K562 (cell line): ENCODE data around the gene CTSD. TPM values are rescaled to one million over a fixed set of nuclear protein-coding genes. Genes with fewer than 3 reads are reported as not detected.

ENCODE experiments used
- ATAC-seq: fragments of 200-7000 bp; cut with Tn5 transposase; 3 replicates; pipeline ENCODE4 v1.9.1; 2020; ENCODE audit warnings: moderate library complexity
- BruUV-seq: library from RNA; stranded (reverse); fragments of 400-500 nt; replicated peaks from 2 replicates; lab custom pipeline; 2021; lab: Mats Ljungman, UMichigan
- CTCF ChIA-PET: fragments of 300-600 bp; formaldehyde crosslinking; extraction: SDS; loops from one replicate; lab custom pipeline; 2021; ENCODE audit warnings: low intra/inter-chr PET ratio; lab: Yijun Ruan, JAX
- POLR2A ChIA-PET: fragments of 300-600, 350-650 bp; sonication (Branson Sonifier 250); formaldehyde crosslinking; extraction: SDS; loops from one replicate; lab custom pipeline; 2021; ENCODE audit warnings: antibody characterized with exemption, inconsistent platforms; lab: Yijun Ruan, JAX
- DNase-seq, 4 experiments: peaks; one replicate each; pipeline versions ENCODE4 v3.0.0 to v3.0.0-alpha.2; 2011 to 2018; ENCODE audit warnings: low spot score in 3 of 4, mixed read lengths in 3 of 4; ENCODE audit errors: extremely low read depth in 1 of 4
- FAIRE-seq: peaks from 2 replicates; lab custom pipeline; 2011; peaks lifted over from hg19 to GRCh38; lab: Jason Lieb, UNC
- H2AFZ ChIP-seq: 2 replicates; pipeline ENCODE4 v1.6.0; 2011; ENCODE audit warnings: low read depth, low read length, control low read depth, inconsistent platforms
- H3K27ac ChIP-seq: fragments of 200-600 bp; 3 replicates; pipeline ENCODE4 v1.8.0; 2011; ENCODE audit warnings: low read depth, mild to moderate bottlenecking, control low read depth, inconsistent platforms, low read length, moderate library complexity, mixed read lengths; ENCODE audit errors: extremely low read depth
- H3K27me3 ChIP-seq, 2 experiments: fragments of 300-600 bp in 1 of 2; 2 replicates in 1 of 2; 3 replicates in 1 of 2; pipeline versions ENCODE4 v1.6.0 to v1.8.0; 2011; ENCODE audit warnings: inconsistent platforms in 2 of 2, low read length in 2 of 2, mild to moderate bottlenecking in 1 of 2, mixed read lengths in 1 of 2, moderate library complexity in 1 of 2; ENCODE audit not compliant: control insufficient read depth in 2 of 2, insufficient read depth in 2 of 2
- H3K36me3 ChIP-seq: fragments of 300-600 bp; 3 replicates; pipeline ENCODE4 v1.8.0; 2011; ENCODE audit warnings: mild to moderate bottlenecking, low read length, inconsistent platforms; ENCODE audit not compliant: control insufficient read depth, insufficient read depth
- H3K4me1 ChIP-seq, 2 experiments: fragments of 200-600 bp in 1 of 2; replicated peaks in 1 of 2; 2 replicates in 1 of 2; 3 replicates in 1 of 2; pipeline versions ENCODE4 v1.5.1 to v1.8.0; 2011; ENCODE audit warnings: inconsistent platforms in 2 of 2, low read length in 2 of 2, mild to moderate bottlenecking in 1 of 2, mixed read lengths in 1 of 2, moderate library complexity in 1 of 2; ENCODE audit not compliant: control insufficient read depth in 2 of 2, insufficient read depth in 2 of 2
- H3K4me2 ChIP-seq: 2 replicates; pipeline ENCODE4 v1.6.1; 2011; ENCODE audit warnings: low read length, control low read depth, inconsistent platforms, mixed read lengths; ENCODE audit not compliant: insufficient read depth
- H3K4me3 ChIP-seq: fragments of 200-600 bp; sonication (generic), shearing (Covaris generic); 2 replicates; pipeline ENCODE4 v1.5.1; 2016; ENCODE audit warnings: control low read depth, inconsistent platforms
- H3K79me2 ChIP-seq: fragments of 200-600 bp; 3 replicates; pipeline ENCODE4 v1.8.0; 2011; ENCODE audit warnings: low read length, inconsistent platforms; ENCODE audit not compliant: control insufficient read depth, insufficient read depth
- H3K9ac ChIP-seq, 2 experiments: 2 replicates each; pipeline versions ENCODE4 v1.6.0 to v1.6.1; 2011; ENCODE audit warnings: low read depth in 2 of 2, low read length in 2 of 2, control low read depth in 1 of 2, inconsistent platforms in 1 of 2, mild to moderate bottlenecking in 1 of 2, mixed read lengths in 1 of 2; ENCODE audit not compliant: insufficient read depth in 1 of 2
- H3K9me1 ChIP-seq: one replicate; pipeline ENCODE4 v1.6.0; 2011; ENCODE audit warnings: inconsistent platforms, mild to moderate bottlenecking, low read length, moderate library complexity; ENCODE audit not compliant: control insufficient read depth, insufficient read depth
- H3K9me3 ChIP-seq: replicated peaks from 2 replicates; pipeline ENCODE4 v1.5.1; 2011; ENCODE audit warnings: low read depth, low read length, inconsistent platforms; ENCODE audit not compliant: control insufficient read depth, insufficient read depth
- H4K20me1 ChIP-seq: replicated peaks from 2 replicates; pipeline ENCODE4 v1.6.1; 2011; ENCODE audit warnings: low read length, inconsistent platforms, mixed read lengths; ENCODE audit not compliant: control insufficient read depth, insufficient read depth
- ESRRA ChIP-seq: fragments of 450-650 bp; IDR thresholded peaks from 2 replicates; pipeline ENCODE4 v1.6.1; 2014; ENCODE audit warnings: low read depth, mild to moderate bottlenecking, moderate library complexity, borderline replicate concordance
- FOSL1 ChIP-seq: fragments of 200-800 bp; sonication (Bioruptor generic); conservative IDR thresholded peaks from 2 replicates; pipeline ENCODE4 v1.6.1; 2016; ENCODE audit warnings: missing genetic modification characterization, missing compliant biosample characterization
- HDGF ChIP-seq: fragments of 450-650 bp; IDR thresholded peaks from 2 replicates; pipeline ENCODE4 v1.6.1; 2016
- HEY1 ChIP-seq: fragments of 250-450 bp; sonication (Bioruptor Pico); IDR thresholded peaks from 2 replicates; pipeline ENCODE4 v1.5.0; 2020; ENCODE audit warnings: mild to moderate bottlenecking, moderate library complexity, borderline replicate concordance
- HIVEP1 ChIP-seq: fragments of 250-450 bp; sonication (Bioruptor Pico); IDR thresholded peaks from 2 replicates; pipeline ENCODE4 v1.4.0; 2020; ENCODE audit warnings: mild to moderate bottlenecking
- JUN ChIP-seq, 2 experiments: sonication (generic) in 1 of 2; formaldehyde crosslinking in 1 of 2; IDR thresholded peaks; 2 replicates each; pipeline versions ENCODE4 v1.6.1 to v1.8.0; 2012 to 2022; ENCODE audit warnings: borderline replicate concordance in 2 of 2, mild to moderate bottlenecking in 2 of 2, improper control_type of control experiment in 1 of 2, low read depth in 1 of 2, low read length in 1 of 2, missing genetic modification reagents in 1 of 2
- JUNB ChIP-seq: fragments of 450-650 bp; formaldehyde crosslinking; conservative IDR thresholded peaks from 2 replicates; pipeline ENCODE4 v1.4.0; 2020; ENCODE audit warnings: mild to moderate bottlenecking
- KDM1A ChIP-seq, 2 experiments: fragments of 450-650 bp; IDR thresholded peaks; 2 replicates each; pipeline ENCODE4 v1.6.1; 2016; ENCODE audit warnings: mild to moderate bottlenecking in 2 of 2
- KLF16 ChIP-seq: IDR thresholded peaks from 2 replicates; pipeline ENCODE4 v1.6.1; 2016; ENCODE audit warnings: antibody characterized with exemption
- LEF1 ChIP-seq: fragments of 450-650 bp; IDR thresholded peaks from 2 replicates; pipeline ENCODE4 v1.6.1; 2016; ENCODE audit warnings: mild to moderate bottlenecking
- OTX1 ChIP-seq: fragments of 450-650 bp; formaldehyde crosslinking; IDR thresholded peaks from 2 replicates; pipeline ENCODE4 v1.4.0; 2022; ENCODE audit warnings: mild to moderate bottlenecking
- POLR2B ChIP-seq: fragments of 450-650 bp; IDR thresholded peaks from 2 replicates; pipeline ENCODE4 v1.6.1; 2018; ENCODE audit warnings: low read depth; ENCODE audit not compliant: partially characterized antibody
- SRSF7 ChIP-seq: fragments of 200-400 bp; formaldehyde crosslinking; optimal IDR thresholded peaks from 2 replicates; pipeline ENCODE3; 2017; ENCODE audit warnings: mild to moderate bottlenecking, low read depth, low read length
- ZBTB17 ChIP-seq: fragments of 450-650 bp; formaldehyde crosslinking; IDR thresholded peaks from 2 replicates; pipeline ENCODE4 v1.4.0; 2020; ENCODE audit warnings: mild to moderate bottlenecking
- ZKSCAN1 ChIP-seq: fragments of 150-350 bp; IDR thresholded peaks from 2 replicates; pipeline ENCODE4 v1.6.1; 2016; ENCODE audit warnings: low read depth, low read length
- ZNF165 ChIP-seq: fragments of 250-450 bp; sonication (Bioruptor Pico); IDR thresholded peaks from 2 replicates; pipeline ENCODE4 v1.4.0; 2020; ENCODE audit warnings: borderline replicate concordance
- ZNF23 ChIP-seq: fragments of 250-450 bp; sonication (Bioruptor Pico); IDR thresholded peaks from 2 replicates; pipeline ENCODE4 v1.4.0; 2020; ENCODE audit warnings: mild to moderate bottlenecking
- ZSCAN29 ChIP-seq: fragments of 450-650 bp; IDR thresholded peaks from 2 replicates; pipeline ENCODE4 v1.6.1; 2017
- WGBS: fragments of 100-300 bp; shearing (Covaris generic); methylation state at CpG from one replicate; pipeline ENCODE4 v1.1.6; 2016; ENCODE audit warnings: low coverage, mixed read lengths; ENCODE audit not compliant: insufficient coverage; ENCODE audit errors: missing lambda C conversion rate; 5-methylcytosine and 5-hydroxymethylcytosine counted together
- in situ Hi-C: fragments of 300-500 bp; cut with MboI; formaldehyde crosslinking; loops from 4 replicates; pipeline ENCODE4 v1.15.0; 2018; ENCODE audit warnings: inconsistent platforms, mixed read lengths
- intact Hi-C: fragments of 100-400 bp; cut with micrococcal nuclease; formaldehyde crosslinking; loops from 2 replicates; pipeline ENCODE4 v1.14.2; 2022
- polyA plus RNA-seq, 8 experiments: library from polyadenylated mRNA; depleted of rRNA in 4 of 8; stranded (reverse) in 5 of 8; unstranded in 3 of 8; fragments of >200 nt; fragmentation: Nextera tagmentation in 2 of 8; fragmentation: Illumina TruSeq in 1 of 8; extraction: Ambion mirVana in 2 of 8; extraction: Trizol in 1 of 8; gene quantifications; 2 replicates each; pipeline versions ENCODE4 v1.2.1 to v1.2.3, GENCODE V29; 2011 to 2014; ENCODE audit warnings: inconsistent platforms in 1 of 8, missing spikeins in 1 of 8
- total RNA-seq, 7 experiments: library from RNA; depleted of rRNA in 6 of 7; stranded (reverse); fragments of >200 nt in 6 of 7; fragmentation: Illumina TruSeq in 2 of 7; extraction: Trizol in 2 of 7; gene quantifications; 2 replicates each; pipeline versions ENCODE4 v1.2.1 to v1.2.3, GENCODE V29; 2011 to 2021; ENCODE audit warnings: low replicate concordance in 1 of 7
- TF ChIP-seq, protein P1 (sequence below): sonication (generic); IDR thresholded peaks from 2 replicates; pipeline ENCODE4 v1.6.1; 2016
- TF ChIP-seq, protein P2 (sequence below): sonication (generic); formaldehyde crosslinking; IDR thresholded peaks from 2 replicates; pipeline ENCODE4 v1.9.0; 2022; ENCODE audit warnings: mild to moderate bottlenecking, missing genetic modification reagents

Gene CTSD
- total and polyA plus RNA-seq, 9 of the 15 experiments (the other 6 are each of a cell fraction or from before 2014, with no cell fraction given): 1.0 to 112 (median 40.9) TPM

DNA sequence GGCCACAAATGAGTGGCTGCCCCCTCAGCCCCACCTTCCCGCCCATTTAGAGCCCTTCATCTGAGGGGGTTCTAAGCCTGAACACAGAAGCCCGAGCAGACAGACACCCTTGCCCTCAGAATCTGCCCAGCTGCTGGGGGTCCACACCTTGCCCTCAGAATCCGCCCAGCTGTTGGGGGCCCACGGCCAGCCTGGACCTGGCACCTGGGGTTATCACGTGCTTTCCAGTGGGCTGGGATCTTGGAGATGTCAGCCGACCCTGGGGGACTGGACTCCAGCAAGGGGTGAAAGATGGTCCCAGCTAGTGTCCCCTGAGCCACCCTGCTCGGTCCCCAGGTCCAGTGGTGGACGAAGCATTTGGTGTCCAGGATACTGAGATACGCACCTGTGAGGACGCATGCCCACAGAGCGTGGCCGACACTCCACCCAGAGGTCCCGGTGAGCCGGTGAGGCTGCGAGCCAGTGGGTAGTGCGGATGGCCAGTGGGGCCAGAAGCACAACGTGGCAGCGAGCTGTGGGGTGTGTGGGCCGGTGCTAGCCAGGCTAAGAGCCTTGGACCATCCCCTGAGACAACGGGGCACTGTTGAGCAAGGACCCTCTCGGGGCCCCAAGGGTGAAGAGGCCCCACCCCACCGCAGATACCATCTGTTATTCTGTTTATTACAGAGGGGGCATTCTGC, 3.1 kb upstream of the CTSD start:
- Histone ChIP-seq H3K79me2 (peaks cover 17% of the 10 kb centered on the region), H4K20me1 (0 out of 2 replicates have a peak, but pooled peaks cover under 1% of the 10 kb centered on the region), H3K4me1 (peaks cover 25 to 58% of the 10 kb centered on the region in 2 experiments), H3K9me3 (no peaks in the 10 kb centered on the region), H3K27me3 (no peaks in the 10 kb centered on the region), H3K9ac (peak overlapping the region in 1 of 2 experiments; percentile 43; a peak in 1 of 4 replicates), H3K27ac (no peak overlapping the region), H3K9me1 (peaks cover 7% of the 10 kb centered on the region), H3K36me3 (no peaks in the 10 kb centered on the region), H3K4me2 (no peak overlapping the region), H2AFZ (no peak overlapping the region), H3K4me3 (no peak overlapping the region)
- no TSS peak for BruUV-seq
- ATAC-seq (no peak), FAIRE-seq (no peak), DNase-seq (no peak)
- intact Hi-C loops: no loop called here
- TF ChIP-seq, protein P1, sequence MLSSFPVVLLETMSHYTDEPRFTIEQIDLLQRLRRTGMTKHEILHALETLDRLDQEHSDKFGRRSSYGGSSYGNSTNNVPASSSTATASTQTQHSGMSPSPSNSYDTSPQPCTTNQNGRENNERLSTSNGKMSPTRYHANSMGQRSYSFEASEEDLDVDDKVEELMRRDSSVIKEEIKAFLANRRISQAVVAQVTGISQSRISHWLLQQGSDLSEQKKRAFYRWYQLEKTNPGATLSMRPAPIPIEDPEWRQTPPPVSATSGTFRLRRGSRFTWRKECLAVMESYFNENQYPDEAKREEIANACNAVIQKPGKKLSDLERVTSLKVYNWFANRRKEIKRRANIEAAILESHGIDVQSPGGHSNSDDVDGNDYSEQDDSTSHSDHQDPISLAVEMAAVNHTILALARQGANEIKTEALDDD: no peak
- no peak for TF ChIP-seq JUNB (CRISPR knock-in tag)
- no peak for TF ChIP-seq SRSF7
- no peak for TF ChIP-seq POLR2B
- TF ChIP-seq LEF1: no peak
- TF ChIP-seq HEY1 (CRISPR knock-in tag): no peak
- TF ChIP-seq HIVEP1 (CRISPR knock-in tag): no peak
- TF ChIP-seq ESRRA: no peak
- no peak for TF ChIP-seq KLF16
- no peak for TF ChIP-seq ZNF165 (CRISPR knock-in tag)
- TF ChIP-seq HDGF: no peak
- no peak for TF ChIP-seq JUN (IDR thresholded peaks at IDR 0.05; ENCODE audit: borderline replicate concordance, low read depth, low read length)
- TF ChIP-seq JUN (CRISPR knock-in tag; IDR thresholded peaks at IDR 0.05; ENCODE audit: borderline replicate concordance): no peak
- TF ChIP-seq ZKSCAN1: no peak
- TF ChIP-seq KDM1A (IDR thresholded peaks at IDR 0.05): no peak
- no peak for TF ChIP-seq ZSCAN29
- TF ChIP-seq FOSL1 (tag): no peak
- TF ChIP-seq, protein P2, sequence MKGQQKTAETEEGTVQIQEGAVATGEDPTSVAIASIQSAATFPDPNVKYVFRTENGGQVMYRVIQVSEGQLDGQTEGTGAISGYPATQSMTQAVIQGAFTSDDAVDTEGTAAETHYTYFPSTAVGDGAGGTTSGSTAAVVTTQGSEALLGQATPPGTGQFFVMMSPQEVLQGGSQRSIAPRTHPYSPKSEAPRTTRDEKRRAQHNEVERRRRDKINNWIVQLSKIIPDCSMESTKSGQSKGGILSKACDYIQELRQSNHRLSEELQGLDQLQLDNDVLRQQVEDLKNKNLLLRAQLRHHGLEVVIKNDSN (CRISPR knock-in tag): no peak
- TF ChIP-seq OTX1: no peak
- TF ChIP-seq ZBTB17 (CRISPR knock-in tag): no peak
- TF ChIP-seq ZNF23 (CRISPR knock-in tag): no peak
- in situ Hi-C loops: no loop called here
- WGBS: 75% methylated on average over 19 of the region's 22 CpGs
- ChIA-PET POLR2A (no interaction called here), CTCF (no interaction called here)
